Calu3 (cell line): ENCODE data around the gene INTS6. TPM values are rescaled to one million over a fixed set of nuclear protein-coding genes. Genes with fewer than 3 reads are reported as not detected.

Experiments
- BruUV-seq: library from RNA; stranded (reverse); fragments of 400-500 nt; replicated peaks from 2 replicates; lab custom pipeline; 2021; lab: Mats Ljungman, UMichigan
- CTCF ChIA-PET: fragments of 300-600 bp; sonication (Branson Sonifier 250); formaldehyde crosslinking; loops from one replicate; lab custom pipeline; 2022; ENCODE audit warnings: antibody characterized with exemption; lab: Charles Lee
- DNase-seq: peaks from one replicate; pipeline ENCODE4 v3.0.0; 2022
- H3K27ac Mint-ChIP-seq: one replicate; pipeline ENCODE4 v1.8.0; 2022; ENCODE audit warnings: mixed read lengths; ENCODE audit not compliant: unreplicated experiment
- H3K27me3 Mint-ChIP-seq: one replicate; pipeline ENCODE4 v1.8.0; 2022; ENCODE audit warnings: mixed read lengths; ENCODE audit not compliant: unreplicated experiment
- H3K36me3 Mint-ChIP-seq: one replicate; pipeline ENCODE4 v1.8.0; 2022; ENCODE audit warnings: mild to moderate bottlenecking, moderate library complexity, mixed read lengths; ENCODE audit not compliant: insufficient read depth, unreplicated experiment
- H3K4me1 Mint-ChIP-seq: one replicate; pipeline ENCODE4 v1.8.0; 2022; ENCODE audit warnings: mild to moderate bottlenecking, low read depth, mixed read lengths; ENCODE audit not compliant: unreplicated experiment
- H3K4me3 Mint-ChIP-seq: one replicate; pipeline ENCODE4 v1.8.0; 2022; ENCODE audit warnings: mild to moderate bottlenecking, low read depth, moderate library complexity, mixed read lengths; ENCODE audit not compliant: unreplicated experiment
- H3K9me3 Mint-ChIP-seq: one replicate; pipeline ENCODE4 v1.8.0; 2022; ENCODE audit warnings: low read depth, mixed read lengths; ENCODE audit not compliant: unreplicated experiment
- CTCF ChIP-seq: fragments of 200-600 bp; IDR thresholded peaks from one replicate; pipeline ENCODE4 v1.8.0; 2022; ENCODE audit warnings: antibody characterized with exemption; ENCODE audit not compliant: unreplicated experiment
- intact Hi-C: fragments of 100-400 bp; cut with micrococcal nuclease; formaldehyde crosslinking; loops from one replicate; pipeline ENCODE4 v1.10.0; 2022; ENCODE audit not compliant: unreplicated experiment
- total RNA-seq: library from RNA; stranded (reverse); gene quantifications from 2 replicates; pipeline ENCODE4 v1.2.3, GENCODE V29; 2022

INTS6 gene
- total RNA-seq, 1 experiment from 2014 or later: 25.3 TPM

GRCh38 chr13:51341791-51342190 is 111.0 kb downstream of the INTS6 start:
- no peak overlapping the region for H3K27ac Mint-ChIP-seq
- no peaks in the 10 kb centered on the region for H3K27me3 Mint-ChIP-seq
- BruUV-seq: no TSS peak
- no peak for DNase-seq
- H3K9me3 Mint-ChIP-seq: no peaks in the 10 kb centered on the region
- CTCF ChIA-PET: interaction anchor here (0.6 kb wide), 1 partner anchor 786 kb away, joined by 4 read pairs; no protein-coding TSS in a partner anchor
- no peaks in the 10 kb centered on the region for H3K4me1 Mint-ChIP-seq
- TF ChIP-seq CTCF: no peak
- no peak overlapping the region for H3K4me3 Mint-ChIP-seq
- no peaks in the 10 kb centered on the region for H3K36me3 Mint-ChIP-seq
- intact Hi-C loops: no loop called here

- Mint-ChIP-seq H3K4me3 (no peak overlapping the region), H3K27me3 (no peaks in the 10 kb centered on the region), H3K27ac (no peak overlapping the region), H3K36me3 (no peaks in the 10 kb centered on the region), H3K4me1 (no peaks in the 10 kb centered on the region), H3K9me3 (no peaks in the 10 kb centered on the region)
- no TSS peak for BruUV-seq
- intact Hi-C loops: no loop called here
- CTCF ChIA-PET: no interaction called here
- DNase-seq: no peak
- no peak for TF ChIP-seq CTCF
Measured at GRCh38 chr13:51341232-51341631, 111.6 kb downstream of the INTS6 start.

GRCh38 chr13:51339952-51340732 is 112.7 kb downstream of the INTS6 start:
- Mint-ChIP-seq H3K9me3 (no peaks in the 10 kb centered on the region), H3K27me3 (no peaks in the 10 kb centered on the region), H3K4me1 (no peaks in the 10 kb centered on the region), H3K36me3 (no peaks in the 10 kb centered on the region), H3K27ac (no peak overlapping the region), H3K4me3 (no peak overlapping the region)
- TF ChIP-seq CTCF: no peak
- no peak for DNase-seq
- intact Hi-C loops: no loop called here
- no TSS peak for BruUV-seq
- CTCF ChIA-PET: interaction anchor here (0.8 kb wide), 1 partner anchor 19 kb away, joined by 3 read pairs; no protein-coding TSS in a partner anchor

GRCh38 chr13:51339354-51339753 is 113.5 kb downstream of the INTS6 start, which contains the start of gene SERPINE3:
Gene SERPINE3, plus strand, starts transcription at chr13:51339691. Its CDS starts 1,401 bp downstream, at chr13:51341092.
- CTCF ChIA-PET: interaction anchor here (0.8 kb wide), 1 partner anchor 18 kb away, joined by 3 read pairs; no protein-coding TSS in a partner anchor
- Mint-ChIP-seq H3K27me3 (no peaks in the 10 kb centered on the region), H3K4me3 (no peak within 1 kb of the TSS), H3K27ac (no peak within 1 kb of the TSS), H3K4me1 (no peaks in the 10 kb centered on the region), H3K9me3 (no peaks in the 10 kb centered on the region), H3K36me3 (no peaks in the 10 kb centered on the region)
- BruUV-seq: no TSS peak
- no peak for TF ChIP-seq CTCF
- intact Hi-C loops: no loop called here
- no peak for DNase-seq
